GM21528 (cell line): Measurements from ENCODE around the gene DDR2.

Experiments
- ATAC-seq: cut with Tn5 transposase; IDR thresholded peaks from one replicate; pipeline ENCODE4 v1.9.1; 2021; ENCODE audit warnings: mild to moderate bottlenecking, moderate library complexity; ENCODE audit not compliant: unreplicated experiment, low FRiP score

Gene DDR2

DNA sequence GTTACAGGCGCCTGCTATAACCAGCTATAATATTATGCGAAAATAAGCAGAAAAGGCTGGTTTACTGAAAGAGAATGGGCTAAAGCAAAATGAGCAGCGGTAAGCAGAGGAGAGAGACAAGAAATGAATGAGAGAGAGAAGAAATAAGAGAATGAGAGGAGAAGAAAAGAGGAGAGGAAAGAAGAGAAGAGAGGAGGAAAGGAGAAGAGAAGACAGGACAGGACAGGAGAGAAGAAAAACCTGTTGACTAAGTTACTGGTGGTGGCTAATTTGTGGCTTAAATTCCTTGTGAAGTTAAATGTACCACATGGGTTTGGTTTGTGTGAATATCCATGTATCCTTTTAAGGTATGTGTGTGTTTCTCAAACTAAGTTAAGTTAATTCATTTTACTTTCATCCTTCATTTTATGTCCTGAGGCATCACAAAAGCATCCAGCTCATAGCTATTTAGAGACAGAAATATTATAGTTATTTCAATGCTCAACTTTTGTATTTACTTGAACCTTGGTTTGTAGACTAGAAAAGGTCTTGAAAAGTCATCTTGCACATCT is 3.1 kb upstream of the DDR2 start:
- no peak for ATAC-seq

DNA sequence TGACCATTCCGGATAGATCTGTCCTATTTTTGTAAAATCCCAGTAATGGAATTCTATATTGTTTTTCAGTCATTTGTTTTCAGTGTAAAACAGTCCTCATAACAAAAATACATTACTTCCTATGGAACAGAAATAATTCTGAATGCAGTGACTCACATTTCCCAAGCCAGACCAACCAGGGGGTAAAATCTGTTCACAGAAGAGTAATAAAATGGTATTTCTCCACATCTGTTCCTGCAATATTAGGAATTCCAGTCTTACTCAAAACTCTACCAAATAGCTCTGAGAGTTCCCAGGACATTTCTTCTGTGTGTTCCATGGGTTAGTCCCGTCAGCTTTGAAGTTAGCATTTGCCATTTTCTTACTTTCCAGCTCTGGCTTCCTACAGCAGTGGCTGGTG is 2.6 kb upstream of the DDR2 start:
- ATAC-seq = no peak

GRCh38 chr1:162631546-162632191 is 595 bp upstream of the DDR2 start:
- ATAC-seq = no peak

DNA sequence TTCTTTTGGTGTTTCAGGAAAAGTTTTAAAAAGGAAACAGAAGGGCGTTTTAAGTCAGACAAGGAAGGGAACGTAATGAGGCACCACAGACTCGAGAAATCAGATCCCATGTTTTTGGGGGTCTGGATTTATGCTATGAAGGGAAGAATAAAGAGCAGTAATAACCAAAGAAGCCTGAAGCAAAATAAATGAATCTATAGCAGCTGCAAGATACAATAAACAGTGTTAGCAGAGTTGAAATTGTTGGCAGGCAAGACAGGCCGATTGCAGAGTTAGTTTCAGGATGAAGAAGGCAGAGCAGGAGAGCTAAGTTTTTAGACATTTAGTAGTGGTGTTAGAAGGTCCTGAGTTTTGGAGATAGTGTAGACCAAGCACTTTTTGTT is 425 bp downstream of the DDR2 start:
- no peak for ATAC-seq

- no peak for ATAC-seq
These were observed 958 bp downstream of the DDR2 start for GRCh38 chr1:162633081-162633762.

GRCh38 chr1:162635418-162635817 is 3.2 kb downstream of the DDR2 start:
- no peak for ATAC-seq

DNA sequence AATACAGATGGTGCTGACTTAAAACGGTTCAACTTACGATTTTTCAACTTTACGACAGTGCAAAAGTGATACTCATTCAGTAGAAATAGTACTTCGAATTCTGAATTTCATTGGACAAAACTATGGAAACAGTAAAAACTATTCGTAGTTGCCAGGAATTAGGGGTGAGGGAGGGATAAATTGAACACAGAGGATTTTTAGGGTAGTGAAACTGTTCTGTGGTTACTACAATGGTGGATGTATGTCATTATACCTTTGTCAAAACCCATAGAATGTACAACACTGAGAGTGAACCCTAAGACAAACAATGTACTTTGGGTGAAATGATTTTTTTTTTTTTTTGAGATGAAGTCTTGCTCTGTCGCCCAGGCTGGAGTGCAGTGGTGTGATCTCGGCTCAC is 7.5 kb downstream of the DDR2 start:
- ATAC-seq = no peak

- ATAC-seq = no peak
These were observed 8.8 kb downstream of the DDR2 start for GRCh38 chr1:162641114-162641513.

GRCh38 chr1:162644986-162645314 is 12.7 kb downstream of the DDR2 start:
- no peak for ATAC-seq

GRCh38 chr1:162645666-162646065 is 13.4 kb downstream of the DDR2 start:
- ATAC-seq = no peak

- ATAC-seq = no peak
These were observed 17.3 kb downstream of the DDR2 start for GRCh38 chr1:162649583-162649982.

DNA sequence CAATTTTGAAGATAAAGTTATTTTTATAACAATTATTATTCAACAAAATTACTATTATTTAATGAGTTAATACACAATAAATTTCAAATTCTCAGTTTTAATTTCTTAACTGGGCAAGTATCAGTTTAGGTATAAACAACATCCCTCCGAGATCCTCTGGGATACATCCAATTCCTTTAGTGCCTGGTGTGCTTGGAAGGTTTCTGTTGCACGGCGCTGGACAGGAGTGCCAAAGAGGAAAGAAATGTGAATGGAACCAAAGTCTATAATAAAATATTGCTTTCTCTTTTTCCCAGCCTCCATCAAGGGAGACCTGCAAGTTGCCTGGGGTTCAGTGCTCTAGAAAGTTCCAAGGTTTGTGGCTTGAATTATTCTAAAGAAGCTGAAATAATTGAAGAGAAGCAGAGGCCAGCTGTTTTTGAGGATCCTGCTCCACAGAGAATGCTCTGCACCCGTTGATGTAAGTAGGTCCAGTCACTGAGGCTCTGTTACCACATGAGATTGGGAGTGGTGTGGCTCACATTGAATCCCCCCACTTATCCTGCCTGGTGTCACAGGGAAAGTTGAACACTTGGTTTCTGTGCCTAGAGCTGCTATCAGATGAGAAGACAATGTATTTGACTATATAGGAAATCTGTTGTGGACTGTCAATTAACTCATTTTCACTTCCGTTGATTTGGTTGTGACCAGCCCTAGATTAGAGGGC is 22.8 kb downstream of the DDR2 start:
- no peak for ATAC-seq

- no peak for ATAC-seq
These were observed 24.0 kb downstream of the DDR2 start for GRCh38 chr1:162656266-162656665.

DNA sequence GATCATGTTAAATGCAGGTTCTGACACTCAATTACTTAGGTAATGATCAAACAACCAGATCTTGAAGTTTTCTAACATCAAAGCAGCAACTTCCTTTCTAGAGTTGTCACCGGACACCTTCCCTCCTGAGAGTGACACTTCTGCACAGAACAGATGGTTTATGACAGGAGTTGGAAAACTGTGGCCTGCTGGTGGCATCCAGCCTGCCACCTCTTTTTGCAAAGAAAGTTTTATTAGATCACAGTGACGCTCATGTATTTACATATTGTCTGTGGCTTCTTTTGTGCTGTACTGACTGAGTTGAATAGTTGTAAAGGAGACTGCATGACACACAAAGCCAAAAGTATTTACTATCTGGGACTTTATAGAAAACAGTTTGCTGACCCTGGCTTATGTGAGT is 28.3 kb downstream of the DDR2 start:
- ATAC-seq = no peak

DNA sequence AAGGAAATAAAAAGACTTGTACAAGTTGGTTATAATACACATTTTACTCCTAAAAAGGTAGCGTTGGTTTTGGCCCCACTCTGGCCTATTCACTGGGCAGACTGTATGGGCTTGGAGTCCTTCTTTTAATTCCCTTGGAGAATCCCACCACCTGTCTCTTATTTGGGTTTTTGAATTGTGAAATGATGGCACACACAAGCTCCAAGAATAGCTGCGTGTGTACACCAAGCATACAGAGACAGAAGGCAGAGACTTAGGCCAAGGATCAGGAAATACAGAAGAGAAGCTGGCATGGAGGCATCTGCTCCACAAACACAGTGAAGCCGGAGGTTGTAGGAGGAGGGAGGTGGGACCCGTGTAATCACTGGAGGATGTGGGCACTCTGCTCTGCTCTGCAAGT is 29.1 kb downstream of the DDR2 start:
- ATAC-seq = no peak

DNA sequence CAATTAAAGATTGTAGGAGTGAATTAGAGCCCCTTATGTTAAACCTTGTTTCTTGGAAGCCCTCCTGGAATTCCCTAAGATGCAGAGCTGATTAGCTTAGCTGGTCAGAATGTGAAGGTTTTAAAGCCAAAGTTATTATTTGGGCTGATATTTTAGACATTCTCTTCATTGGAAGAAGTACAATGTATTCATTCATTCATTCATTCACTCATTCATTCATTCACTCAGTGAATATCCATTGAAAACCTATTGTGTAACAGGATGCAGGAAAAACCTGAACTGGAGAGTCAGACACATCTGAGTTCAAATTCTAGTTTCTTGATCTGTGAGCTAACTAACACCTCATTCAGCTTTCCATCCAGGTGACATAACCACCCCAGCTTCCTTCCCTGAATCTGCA is 29.7 kb downstream of the DDR2 start:
- no peak for ATAC-seq

DNA sequence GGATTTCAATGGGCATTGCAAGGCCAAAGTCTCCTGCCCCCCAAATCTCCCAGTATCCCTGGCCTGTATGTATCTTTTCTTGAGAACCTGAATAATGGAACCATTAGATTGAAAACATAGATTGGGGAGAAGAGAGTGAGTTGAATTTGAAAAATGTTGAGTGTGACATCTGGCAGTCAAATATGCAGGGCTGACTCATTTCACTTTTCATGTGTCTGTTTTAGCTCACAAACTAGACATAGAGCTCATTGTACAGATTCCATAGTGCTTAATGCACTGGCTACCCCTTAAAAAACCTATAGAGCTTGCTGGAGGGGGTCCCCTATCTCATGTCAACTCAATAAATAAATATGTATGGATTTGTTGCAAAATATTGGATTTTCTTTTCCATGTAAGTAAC is 30.8 kb downstream of the DDR2 start:
- no peak for ATAC-seq

GRCh38 chr1:162663589-162664106 is 31.4 kb downstream of the DDR2 start:
- no peak for ATAC-seq

DNA sequence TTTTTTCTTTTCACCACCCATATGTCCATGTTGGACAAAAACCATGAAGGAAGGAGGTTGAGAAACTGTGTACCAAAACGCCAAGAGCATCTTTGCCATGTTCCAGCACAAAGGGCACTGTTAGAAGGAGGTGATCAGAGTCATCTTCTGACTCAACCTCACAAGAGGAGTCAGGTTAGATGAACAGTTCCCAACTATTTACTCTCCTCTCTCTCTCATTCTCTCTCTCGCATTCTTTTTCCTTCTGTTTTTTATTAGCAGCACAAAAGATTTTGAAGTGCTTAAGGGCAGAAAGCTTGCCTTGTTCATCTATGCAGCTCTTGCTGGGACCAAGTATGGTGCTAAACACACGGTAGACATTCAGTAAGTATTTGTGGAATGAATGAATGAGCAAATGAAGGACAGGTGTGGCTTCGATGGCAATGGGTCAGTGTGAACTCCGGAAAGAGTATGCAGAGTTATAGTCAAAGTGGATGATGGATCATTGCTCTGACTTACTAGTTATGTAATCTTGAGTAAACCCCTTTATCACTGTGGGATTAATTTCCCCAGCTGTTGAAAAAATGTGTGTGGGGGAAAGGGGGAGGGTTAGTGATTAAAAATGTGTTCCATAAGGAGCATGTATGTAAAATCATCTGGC is 33.9 kb downstream of the DDR2 start:
- ATAC-seq = no peak

GRCh38 chr1:162667381-162668080 is 35.3 kb downstream of the DDR2 start:
- ATAC-seq = no peak
